Measurements from ENCODE around the gene MLLT1. TPM values are rescaled to one million over a fixed set of nuclear protein-coding genes. Genes with fewer than 3 reads are reported as not detected.

Gene MLLT1
- total and polyA plus RNA-seq, 2 of the 8 experiments (the other 6 are each of a cell fraction or from before 2014, with no cell fraction given), result 18.8 to 45.1 TPM

DNA sequence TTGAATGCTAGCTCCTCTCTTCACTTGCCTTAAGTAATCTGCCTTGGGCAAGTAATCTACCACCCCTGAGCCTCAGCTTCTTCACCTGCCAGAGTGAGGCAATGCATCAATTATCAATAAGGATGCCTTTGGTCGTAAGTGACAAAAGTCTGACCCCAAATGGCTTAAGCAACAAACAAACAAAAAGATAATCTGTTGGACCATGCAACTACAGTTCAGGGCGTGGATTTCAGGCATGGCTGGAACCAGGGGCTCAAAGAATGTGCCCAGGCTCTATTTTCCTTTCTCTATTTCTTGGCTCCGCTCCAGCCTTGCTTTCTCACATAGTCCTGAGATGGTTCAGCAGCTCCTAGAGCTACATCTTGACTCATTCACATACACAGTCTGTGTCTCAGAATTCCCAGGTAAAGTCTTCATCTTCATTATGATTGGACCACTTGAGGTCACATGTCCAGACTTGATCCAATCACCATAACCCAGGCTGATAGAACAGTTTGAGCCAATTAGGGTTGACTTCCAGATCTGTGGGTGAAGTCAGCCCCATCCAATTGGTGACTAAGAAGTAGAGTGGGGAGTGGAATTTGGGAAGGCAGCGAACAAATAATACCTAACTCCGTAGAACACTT is 114.8 kb downstream of the MLLT1 start:
- H3K18ac ChIP-seq (ENCODE audit: extremely low read depth, low read length), result no peak overlapping the region
- no peak overlapping the region for H3K23ac ChIP-seq (ENCODE audit: insufficient read length)
- H3K14ac ChIP-seq (ENCODE audit: insufficient read length), result no peak overlapping the region
- no peaks in the 10 kb centered on the region for H3K27me3 ChIP-seq (replicated peaks in 1 of 4; ENCODE audit: control insufficient read depth in 3 of 4, extremely low read depth in 1 of 4, insufficient read depth in 3 of 4, low read length in 3 of 4)
- H2BK12ac ChIP-seq (ENCODE audit: low read depth, low read length), result no peak overlapping the region
- FAIRE-seq (no peak), DNase-seq (ENCODE audit: low read depth in 1 of 2, low spot score in 2 of 2) (no peak)
- CTCF ChIA-PET (ENCODE audit: partially characterized antibody), result interaction anchor here (0.6 to 1.6 kb wide), 5 partner anchors 17 to 242 kb away, joined by 3 to 4 read pairs (median 3); no protein-coding TSS in a partner anchor
- H4K91ac ChIP-seq (replicated peaks; ENCODE audit: insufficient read length, low read length), result no peak overlapping the region
- H4K8ac ChIP-seq (ENCODE audit: extremely low read depth, insufficient read depth, low read length), result no peak overlapping the region
- no peaks in the 10 kb centered on the region for H3K79me1 ChIP-seq (ENCODE audit: low read depth, low read length)
- H3K4me1 ChIP-seq (replicated peaks in 1 of 4; ENCODE audit: control insufficient read depth in 3 of 4, insufficient read depth in 4 of 4, low read length in 3 of 4), result no peaks in the 10 kb centered on the region
- no peak overlapping the region for H2AK5ac ChIP-seq (ENCODE audit: low read depth, low read length)
- no peak overlapping the region for H3K9ac ChIP-seq (replicated peaks in 1 of 4; ENCODE audit: extremely low read depth in 1 of 4, low read depth in 3 of 4, low read length in 3 of 4)
- no peaks in the 10 kb centered on the region for H3K79me2 ChIP-seq (ENCODE audit: control insufficient read depth in 1 of 2, insufficient read depth in 2 of 2, low read length in 2 of 2)
- WGBS, 2 experiments (ENCODE audit: extremely low coverage in 1 of 2, insufficient coverage in 1 of 2, insufficient read length in 1 of 2, insufficient replicate concordance in 2 of 2, low coverage in 1 of 2, low lambda C conversion rate in 2 of 2, missing lambda C conversion rate in 1 of 2), result 81% methylated on average over 5 of the region's 5 CpGs; no CpG with 5 or more reads in 1 of the 2 experiments
- H2BK120ac ChIP-seq (replicated peaks; ENCODE audit: low read depth, low read length), result no peak overlapping the region
- TF ChIP-seq SUZ12 (IDR thresholded peaks at IDR 0.05; ENCODE audit: low read length), result no peak
- H2BK20ac ChIP-seq (ENCODE audit: low read length), result no peak overlapping the region
- no peak overlapping the region for H3K27ac ChIP-seq (ENCODE audit: low read depth, low read length)
- H3K56ac ChIP-seq (replicated peaks; ENCODE audit: insufficient read length, low read depth, low read length), result no peak overlapping the region
- peaks cover 9 to 12% of the 10 kb centered on the region in 2 experiments; a peak in 2 of 4 replicates for H3K9me3 ChIP-seq (ENCODE audit: insufficient read depth in 2 of 2, low read depth in 1 of 2, low read length in 1 of 2)
- no peak overlapping the region for H2BK5ac ChIP-seq (ENCODE audit: low read depth, low read length)
- H4K5ac ChIP-seq (ENCODE audit: insufficient read length, low read depth, low read length), result no peak overlapping the region
- no peak overlapping the region for H3K4ac ChIP-seq (replicated peaks; ENCODE audit: insufficient read length, low read depth, low read length)
- no peaks in the 10 kb centered on the region for H4K20me1 ChIP-seq (replicated peaks in 1 of 2; ENCODE audit: control insufficient read depth in 1 of 2, insufficient read depth in 2 of 2, low read length in 2 of 2)
- H3K36me3 ChIP-seq (ENCODE audit: control insufficient read depth in 2 of 4, insufficient read depth in 4 of 4, low read length in 3 of 4), result no peaks in the 10 kb centered on the region
- no peak overlapping the region for H2BK15ac ChIP-seq (ENCODE audit: low read length)
- no peak overlapping the region for H3K4me2 ChIP-seq (ENCODE audit: insufficient read depth in 1 of 2, low read depth in 2 of 2, low read length in 2 of 2)
- POLR2A ChIA-PET (ENCODE audit: partially characterized antibody), result interaction anchor here (0.6 kb wide), 1 partner anchor 11 kb away, joined by 4 read pairs; no protein-coding TSS in a partner anchor
- H2AFZ ChIP-seq (ENCODE audit: low read length), result no peak overlapping the region
- no peak overlapping the region for H3K4me3 ChIP-seq (ENCODE audit: extremely low read depth in 1 of 4, insufficient read depth in 2 of 4, low read depth in 3 of 4, low read length in 4 of 4)
- H3K23me2 ChIP-seq (ENCODE audit: low read depth, low read length), result no peaks in the 10 kb centered on the region
